Tibial nerve (tissue), 4 donors: Measurements from ENCODE around the gene COX17. TPM values are rescaled to one million over a fixed set of nuclear protein-coding genes. Genes with fewer than 3 reads are reported as not detected.

Experiments
- DNase-seq, 2 donors: peaks; one replicate each; pipeline ENCODE4 v3.0.0-alpha.2; 2019; ENCODE audit warnings: low spot score in 2 of 2
- H3K27ac ChIP-seq, 4 donors: fragments of 200-600 bp; sonication (generic) in 3 of 4; one replicate each; pipeline ENCODE4 v1.5.1; 2017 to 2019; ENCODE audit warnings: mild to moderate bottlenecking in 1 of 4
- H3K27me3 ChIP-seq, 2 donors: fragments of 200-600 bp; sonication (generic) in 1 of 2; one replicate each; pipeline versions ENCODE4 v1.5.1 to v1.6.0; 2017 to 2019
- H3K36me3 ChIP-seq, 3 donors: fragments of 200-600 bp; sonication (generic); one replicate each; pipeline ENCODE4 v1.5.1; 2018 to 2019
- H3K4me1 ChIP-seq, 4 donors: fragments of 200-600 bp; sonication (generic) in 3 of 4; one replicate each; pipeline ENCODE4 v1.5.1; 2017 to 2019
- H3K4me3 ChIP-seq, 4 donors: fragments of 200-600 bp; sonication (generic) in 3 of 4; one replicate each; pipeline ENCODE4 v1.5.1; 2017 to 2019; ENCODE audit warnings: mild to moderate bottlenecking in 1 of 4, moderate library complexity in 1 of 4
- H3K9me3 ChIP-seq, 4 donors: fragments of 200-600 bp; sonication (generic) in 3 of 4; one replicate each; pipeline ENCODE4 v1.5.1; 2017 to 2019
- EP300 ChIP-seq, 2 donors: sonication (generic); formaldehyde crosslinking; IDR thresholded peaks; one replicate each; pipeline ENCODE4 v1.6.1; 2017; ENCODE audit warnings: antibody characterized with exemption in 2 of 2, mild to moderate bottlenecking in 1 of 2
- POLR2A ChIP-seq, 2 donors: fragments of 450-650 bp; IDR thresholded peaks; one replicate each; pipeline ENCODE4 v1.6.1; 2017; ENCODE audit warnings: antibody characterized with exemption in 2 of 2, mild to moderate bottlenecking in 2 of 2, moderate library complexity in 2 of 2
- WGBS, 2 donors: methylation state at CpG; one replicate each; pipeline ENCODE4 v1.1.5; 2018; 5-methylcytosine and 5-hydroxymethylcytosine counted together
- total RNA-seq, 4 donors: library from RNA; depleted of rRNA; stranded (reverse); fragments of >200 nt; gene quantifications; one replicate each; pipeline ENCODE4 v1.1.0, GENCODE V29; 2016
- TF ChIP-seq, protein P1 (sequence below), 5 experiments: fragments of 200-600 bp in 3 of 5; fragments of 450-650 bp in 2 of 5; sonication (generic) in 3 of 5; IDR thresholded peaks; one replicate each; pipeline ENCODE4 v1.5.1; 2016 to 2019; ENCODE audit warnings: antibody characterized with exemption in 5 of 5, mild to moderate bottlenecking in 3 of 5, moderate library complexity in 2 of 5

Gene COX17
- total RNA-seq, 4 donors from 2014 or later: 17.8 to 40.8 (median 35.1) TPM

DNA sequence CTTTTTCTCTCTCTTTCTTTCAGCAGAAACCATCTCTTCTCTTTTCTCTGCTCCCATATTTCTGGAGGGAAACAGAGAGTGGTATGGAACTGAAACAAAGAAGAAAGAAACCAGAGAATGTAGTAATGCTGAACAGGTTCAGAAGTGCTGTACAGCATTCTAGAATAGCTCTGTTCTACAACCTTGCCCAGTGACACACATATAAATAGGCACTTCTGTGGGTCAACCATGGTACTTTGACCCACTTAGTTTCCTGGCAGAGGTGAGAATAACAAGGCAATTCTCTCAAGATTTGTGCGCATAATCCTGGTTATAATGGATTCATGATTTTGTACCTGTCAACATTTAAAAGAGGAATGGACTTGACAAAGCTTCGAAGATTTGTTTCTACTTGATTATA lies 37.9 kb upstream of the COX17 start:
- H3K4me3 ChIP-seq: no peak overlapping the region
- no peaks in the 10 kb centered on the region for H3K9me3 ChIP-seq
- peaks cover 0 to 78% (median 0%) of the 10 kb centered on the region in 3 donors for H3K36me3 ChIP-seq
- TF ChIP-seq, protein P1, sequence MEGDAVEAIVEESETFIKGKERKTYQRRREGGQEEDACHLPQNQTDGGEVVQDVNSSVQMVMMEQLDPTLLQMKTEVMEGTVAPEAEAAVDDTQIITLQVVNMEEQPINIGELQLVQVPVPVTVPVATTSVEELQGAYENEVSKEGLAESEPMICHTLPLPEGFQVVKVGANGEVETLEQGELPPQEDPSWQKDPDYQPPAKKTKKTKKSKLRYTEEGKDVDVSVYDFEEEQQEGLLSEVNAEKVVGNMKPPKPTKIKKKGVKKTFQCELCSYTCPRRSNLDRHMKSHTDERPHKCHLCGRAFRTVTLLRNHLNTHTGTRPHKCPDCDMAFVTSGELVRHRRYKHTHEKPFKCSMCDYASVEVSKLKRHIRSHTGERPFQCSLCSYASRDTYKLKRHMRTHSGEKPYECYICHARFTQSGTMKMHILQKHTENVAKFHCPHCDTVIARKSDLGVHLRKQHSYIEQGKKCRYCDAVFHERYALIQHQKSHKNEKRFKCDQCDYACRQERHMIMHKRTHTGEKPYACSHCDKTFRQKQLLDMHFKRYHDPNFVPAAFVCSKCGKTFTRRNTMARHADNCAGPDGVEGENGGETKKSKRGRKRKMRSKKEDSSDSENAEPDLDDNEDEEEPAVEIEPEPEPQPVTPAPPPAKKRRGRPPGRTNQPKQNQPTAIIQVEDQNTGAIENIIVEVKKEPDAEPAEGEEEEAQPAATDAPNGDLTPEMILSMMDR (IDR thresholded peaks at IDR 0.05): no peak
- TF ChIP-seq EP300 (IDR thresholded peaks at IDR 0.05) (no peak), POLR2A (IDR thresholded peaks at IDR 0.05) (no peak)
- DNase-seq: no peak
- H3K27me3 ChIP-seq: no peaks in the 10 kb centered on the region
- H3K4me1 ChIP-seq: no peaks in the 10 kb centered on the region
- 94 to 96% methylated on average over 2 of the region's 2 CpGs for WGBS, 2 donors
- H3K27ac ChIP-seq: no peak overlapping the region

DNA sequence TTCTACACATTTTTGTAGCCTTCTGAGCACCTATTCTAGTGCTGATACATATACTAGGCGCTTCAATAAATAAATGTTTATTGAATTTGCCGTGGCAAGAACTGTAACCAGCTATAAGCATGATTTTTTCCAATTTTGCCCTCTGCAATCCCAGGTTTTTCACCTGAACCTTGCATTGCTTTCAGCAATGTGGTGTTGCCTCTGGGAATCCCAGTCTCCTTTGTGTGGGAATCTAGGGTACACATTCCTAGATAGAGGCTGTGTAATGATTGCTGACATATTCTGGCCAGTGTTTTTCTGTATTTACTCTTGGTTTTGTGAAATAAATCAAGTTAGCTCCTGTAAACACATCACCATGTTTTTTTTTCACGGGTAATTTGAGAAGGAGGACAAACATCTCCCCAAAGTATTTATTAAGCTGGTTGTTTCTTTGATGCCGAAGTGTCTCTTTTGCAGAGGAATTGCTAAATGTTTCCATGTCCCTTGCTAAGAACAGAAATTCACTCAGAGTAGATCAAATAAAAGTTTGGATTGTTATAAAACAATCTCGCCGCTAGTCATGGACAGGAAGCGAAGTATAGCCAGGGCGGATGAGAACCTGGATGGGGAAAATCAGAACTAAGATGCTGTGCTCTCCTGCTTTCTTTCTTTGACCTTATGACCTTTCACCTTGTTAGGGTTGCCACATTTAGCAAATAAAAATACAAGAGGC lies 26.8 kb upstream of the COX17 start:
- no peaks in the 10 kb centered on the region for H3K27me3 ChIP-seq
- H3K4me3 ChIP-seq: peak overlapping the region in 3 of 4 donors; percentile 61 to 71 (median 66)
- H3K4me1 ChIP-seq: peaks cover 0 to 23% (median 0%) of the 10 kb centered on the region in 4 donors
- no peaks in the 10 kb centered on the region for H3K36me3 ChIP-seq
- no peak for DNase-seq
- WGBS, 2 donors: 58 to 67% methylated on average over 8 of the region's 8 CpGs
- no peak for TF ChIP-seq EP300 (IDR thresholded peaks at IDR 0.05)
- TF ChIP-seq POLR2A (IDR thresholded peaks at IDR 0.05): no peak
- TF ChIP-seq, protein P1 (IDR thresholded peaks at IDR 0.05): no peak
- no peaks in the 10 kb centered on the region for H3K9me3 ChIP-seq
- peak overlapping the region in 2 of 4 donors; percentile 84 to 87 for H3K27ac ChIP-seq

DNA sequence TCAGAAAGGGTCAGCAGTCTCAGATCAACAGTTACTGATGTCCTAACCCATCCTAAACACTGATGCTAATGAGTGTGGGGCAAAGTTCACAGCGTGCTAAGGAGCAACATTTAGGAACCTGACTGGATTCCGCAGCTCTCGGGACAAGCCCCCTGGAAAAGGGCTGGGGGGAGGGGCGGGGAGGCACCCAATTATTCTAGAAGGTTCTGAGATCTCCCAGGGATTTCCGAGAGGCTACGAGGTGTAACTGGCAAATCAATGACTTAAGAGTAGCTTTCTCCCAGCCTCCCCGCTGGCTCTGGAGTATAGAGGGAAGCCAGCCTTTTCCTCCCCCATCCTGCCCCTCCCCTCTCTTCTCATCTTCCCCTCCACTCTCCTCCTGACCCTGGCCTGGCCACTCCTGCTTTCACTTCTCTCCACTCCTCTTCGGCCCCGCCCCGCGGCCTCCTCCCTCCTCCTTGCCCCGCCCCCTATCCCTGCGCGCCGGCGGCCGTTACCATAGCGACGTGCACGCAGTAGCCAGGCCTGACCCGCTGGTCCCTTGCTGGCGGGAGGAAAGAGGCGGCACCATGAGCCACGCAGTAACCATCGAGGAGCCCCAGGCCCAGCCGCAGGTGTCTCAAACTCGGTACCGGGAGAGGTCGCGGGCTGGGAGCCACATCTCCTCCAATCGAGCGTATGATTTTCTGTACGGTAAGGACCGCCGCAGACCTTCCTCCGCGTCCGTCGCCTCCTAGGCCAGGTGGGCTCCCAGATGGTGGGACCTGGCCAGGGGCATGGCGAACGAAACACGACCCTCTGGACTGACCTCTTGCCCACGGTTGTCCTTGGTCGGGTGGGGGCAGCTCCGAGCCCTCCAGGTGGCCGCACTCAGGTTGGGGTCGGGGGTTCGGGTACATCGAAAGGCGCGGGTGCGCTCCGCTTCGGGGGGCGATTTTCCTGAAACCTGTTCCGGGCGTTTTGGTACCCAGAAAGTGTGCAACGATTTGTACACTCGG lies 25.6 kb upstream of the COX17 start, which contains the start of gene CFAP91:
TSS of gene CFAP91 (plus strand) at position 493 of the 998 bp plus-strand sequence. CDS start at position 570, 77 bp downstream.
- peak in 1 of 2 donors; percentile 41 for TF ChIP-seq POLR2A (IDR thresholded peaks at IDR 0.05)
- peak; percentile 16 to 66 for TF ChIP-seq EP300 (IDR thresholded peaks at IDR 0.05)
- TF ChIP-seq, protein P1 (IDR thresholded peaks at IDR 0.05): peak in 1 of 5 experiments; percentile 16
- Histone ChIP-seq H3K4me3 (peak within 1 kb of the TSS; percentile 52 to 71 (median 64)), H3K9me3 (no peaks in the 10 kb centered on the region), H3K4me1 (peaks cover 0 to 23% (median 0%) of the 10 kb centered on the region in 4 donors), H3K27me3 (no peaks in the 10 kb centered on the region), H3K27ac (peak within 1 kb of the TSS; percentile 57 to 87 (median 80)), H3K36me3 (no peaks in the 10 kb centered on the region)
- 3 to 5% methylated on average over 42 to 59 of the region's 59 CpGs for WGBS, 2 donors
- DNase-seq: peak; percentile 98

DNA sequence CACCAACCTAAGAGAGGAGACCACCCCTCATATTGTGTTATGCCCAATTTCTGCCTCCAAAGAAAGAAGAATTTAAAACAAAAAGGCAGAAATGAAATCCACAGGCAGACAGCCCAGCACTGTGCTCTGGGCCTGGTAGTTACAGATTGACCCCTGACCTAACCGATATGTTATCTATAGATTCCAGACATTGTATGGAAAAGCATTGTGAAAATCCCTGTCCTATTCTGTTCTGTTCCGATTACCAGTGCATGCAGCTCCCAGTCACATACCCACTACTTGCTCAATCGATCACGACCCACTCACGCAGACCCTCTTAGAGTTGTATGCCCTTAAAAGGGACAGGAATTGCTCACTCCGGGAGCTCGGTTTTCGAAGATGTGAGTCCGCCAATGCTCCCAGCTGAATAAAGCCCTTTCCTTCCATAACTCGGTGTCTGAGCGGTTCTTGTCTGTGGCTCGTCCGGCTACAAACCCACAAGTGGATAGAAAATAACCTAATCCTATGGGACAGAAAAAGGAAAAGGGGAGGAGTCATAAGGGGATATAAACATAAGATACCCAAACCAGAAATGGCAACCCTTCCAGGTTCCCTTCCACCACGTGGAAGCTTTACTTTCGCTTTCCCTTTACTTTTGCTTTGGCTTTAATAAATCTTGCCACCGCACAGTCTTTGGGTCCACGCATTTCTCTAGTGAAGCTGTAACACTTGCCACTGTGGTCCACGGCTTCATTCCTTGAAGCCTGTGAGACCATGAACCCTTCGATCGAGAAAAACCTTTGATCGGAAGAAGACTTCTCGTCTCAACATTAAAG lies 23.9 kb upstream of the COX17 start:
- no peak for DNase-seq
- Histone ChIP-seq H3K4me1 (peaks cover 0 to 23% (median 0%) of the 10 kb centered on the region in 4 donors), H3K36me3 (no peaks in the 10 kb centered on the region), H3K9me3 (no peaks in the 10 kb centered on the region), H3K27ac (no peak overlapping the region), H3K4me3 (no peak overlapping the region), H3K27me3 (no peaks in the 10 kb centered on the region)
- TF ChIP-seq POLR2A (IDR thresholded peaks at IDR 0.05) (no peak), EP300 (IDR thresholded peaks at IDR 0.05) (no peak)
- TF ChIP-seq, protein P1 (IDR thresholded peaks at IDR 0.05): no peak
- WGBS, 2 donors: 86 to 92% methylated on average over 9 to 22 of the region's 22 CpGs
